Activated naive CD4-positive, alpha-beta T cell treated with anti-CD3 and anti-CD28 coated beads, Interleukin-2, amount 50 U/mL, for 16 hours (primary cell): ENCODE results near the gene TBC1D1.

Experiments
- DNase-seq: peaks from one replicate; pipeline ENCODE4 v3.0.0-alpha.2; 2020

TBC1D1 gene

DNA sequence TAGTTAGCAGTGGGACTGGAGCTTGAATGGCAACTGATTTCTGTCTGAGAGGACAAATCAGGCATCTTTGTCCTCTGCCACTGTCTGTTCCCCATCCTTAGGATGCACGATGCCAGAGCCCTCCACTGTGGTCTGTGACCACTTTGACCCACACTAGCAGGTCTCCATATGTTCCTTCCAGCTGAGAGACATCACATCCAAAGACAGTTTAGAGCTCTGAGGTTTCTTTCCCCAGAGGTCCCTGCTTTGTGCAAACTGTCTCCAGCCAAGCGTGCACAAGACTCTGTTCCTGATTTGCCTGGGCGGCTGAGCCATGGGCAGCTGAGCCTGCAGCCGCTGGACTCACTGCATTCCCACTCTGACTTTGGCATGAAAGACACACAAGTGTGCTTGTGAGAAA, 167.3 kb downstream of the TBC1D1 start:
- no peak for DNase-seq

DNA sequence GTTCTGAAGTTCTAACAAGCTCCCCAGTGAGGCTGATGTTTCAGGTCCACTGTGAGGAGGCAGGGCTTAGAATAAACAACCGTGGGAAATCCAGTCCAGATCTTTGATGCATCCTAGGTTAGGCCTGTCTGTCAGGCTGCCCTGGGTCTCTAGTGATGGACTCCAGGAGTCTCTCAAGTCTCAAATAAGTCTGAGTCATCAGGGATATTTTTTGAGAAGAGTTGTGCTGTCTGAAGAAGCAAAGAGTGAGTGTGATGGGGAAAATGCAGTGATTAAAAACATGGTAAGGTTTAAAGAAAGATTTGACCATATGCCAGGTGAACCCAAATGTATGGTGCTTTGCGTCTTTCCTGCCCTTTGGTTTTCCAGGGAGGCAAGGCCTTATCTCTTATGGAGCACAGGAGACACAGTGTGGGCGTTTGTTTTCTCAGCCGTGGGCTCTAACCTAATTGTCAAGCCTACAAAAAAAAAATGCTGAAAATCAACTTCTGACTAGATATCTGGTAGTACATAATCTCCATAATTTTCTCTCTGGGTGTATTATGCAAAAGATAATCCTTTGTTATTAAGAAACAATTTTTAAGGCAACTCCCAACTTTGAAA, 170.0 kb downstream of the TBC1D1 start:
- no peak for DNase-seq

DNA sequence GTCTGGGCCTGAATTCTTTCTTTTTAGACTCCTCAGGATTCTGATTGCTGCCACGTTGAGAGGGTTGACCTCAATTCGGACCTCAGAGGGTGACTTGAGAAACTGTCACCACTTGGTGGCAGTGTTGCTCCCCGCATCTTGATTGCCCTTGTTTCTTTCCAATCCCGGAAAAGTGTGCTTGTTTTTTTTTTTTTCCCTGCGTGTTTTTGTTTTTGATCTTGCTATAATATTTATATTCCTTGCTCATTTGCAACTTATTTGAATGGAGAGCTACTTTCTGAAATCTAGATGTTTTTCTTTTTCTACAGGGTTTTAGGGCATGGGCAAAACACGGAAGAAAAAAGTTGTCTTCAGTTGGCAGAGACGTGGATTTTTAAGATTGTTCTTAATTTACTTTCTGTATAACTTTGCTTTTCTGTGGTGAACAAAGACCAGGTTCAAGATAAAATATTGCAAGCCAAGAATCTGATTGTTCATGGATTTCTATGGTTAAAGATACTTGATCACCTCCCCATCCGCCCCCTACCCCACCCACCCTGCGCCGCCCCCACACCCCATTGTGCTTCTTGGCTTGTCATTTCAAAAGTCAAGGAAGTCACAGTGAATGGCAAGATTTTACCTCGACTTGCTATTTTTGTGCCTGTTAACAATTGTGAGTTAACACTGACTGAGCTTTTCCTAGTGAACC, 171.3 kb downstream of the TBC1D1 start:
- DNase-seq, result peak; percentile 65

DNA sequence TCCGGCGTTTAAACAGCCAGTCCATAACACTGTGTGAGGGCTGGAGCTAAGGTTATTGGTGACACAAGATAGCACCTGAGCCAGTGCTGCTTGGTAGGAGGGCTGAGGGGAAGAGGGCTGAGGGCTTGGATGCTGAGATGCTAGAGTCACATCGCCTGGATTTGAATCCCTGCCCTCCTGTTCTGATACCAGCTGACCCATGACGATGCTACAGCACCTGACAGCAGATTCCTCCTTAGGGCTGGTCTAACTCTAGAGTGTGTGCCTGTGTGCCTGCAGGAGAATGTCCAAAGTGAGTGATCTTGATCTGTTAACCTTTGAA, 171.9 kb downstream of the TBC1D1 start:
- DNase-seq, result no peak

DNA sequence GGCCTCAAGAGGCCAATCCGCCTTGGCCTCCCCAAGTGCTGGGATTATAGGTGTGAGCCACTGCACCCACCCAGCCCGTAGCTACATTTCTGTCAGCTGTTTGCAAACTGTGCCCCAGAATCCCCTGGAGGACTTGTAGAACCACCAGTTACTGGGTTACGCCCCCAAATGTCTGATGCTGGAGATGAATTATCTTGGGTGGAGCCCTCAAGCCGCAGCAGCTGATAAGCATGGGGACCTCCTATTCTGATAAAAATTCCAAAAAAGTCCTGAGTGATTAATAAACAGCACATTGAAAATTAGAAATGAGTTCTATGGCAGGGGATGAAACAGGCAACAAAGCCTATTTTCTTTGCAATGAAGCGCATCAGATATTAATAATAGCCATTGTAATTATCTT, 174.3 kb downstream of the TBC1D1 start:
- no peak for DNase-seq

DNA sequence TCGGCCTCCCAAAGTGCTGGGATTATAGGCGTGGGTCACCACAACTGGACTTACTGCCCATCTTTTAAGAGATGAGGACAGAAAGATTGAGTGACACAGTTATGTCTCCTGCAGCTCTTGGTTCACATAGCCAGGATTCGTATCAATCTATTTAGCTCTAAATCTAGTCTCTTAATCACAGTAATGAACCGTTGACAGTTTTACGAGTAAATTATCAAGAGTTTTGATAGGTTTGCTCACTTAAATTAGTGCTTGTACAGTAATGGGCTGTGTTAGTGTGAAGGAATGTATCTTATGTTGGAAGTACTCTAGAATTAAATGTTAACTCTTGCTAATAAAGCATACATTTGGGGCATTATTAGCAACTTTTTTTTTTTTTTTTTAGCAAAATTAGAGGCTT, 175.0 kb downstream of the TBC1D1 start:
- no peak for DNase-seq

DNA sequence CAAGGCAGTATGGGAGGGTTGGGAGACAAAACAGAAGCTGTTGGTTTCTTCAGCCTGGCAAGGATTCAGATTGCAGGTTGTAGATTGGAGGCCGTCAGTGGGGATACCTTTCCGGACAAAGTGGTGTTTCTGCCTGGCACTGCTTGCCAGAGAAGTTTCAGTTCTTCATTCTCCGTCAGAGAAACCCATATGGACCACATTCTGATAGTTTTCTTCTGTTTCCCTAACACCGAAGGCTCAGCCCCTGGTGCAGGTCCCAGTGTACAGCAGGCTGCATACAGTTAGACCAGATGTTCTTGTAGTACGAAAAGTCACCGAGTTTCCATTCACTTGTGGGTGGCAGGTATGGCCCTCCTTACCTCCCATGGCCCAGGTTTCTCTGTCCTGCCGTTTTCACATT, 176.6 kb downstream of the TBC1D1 start:
- no peak for DNase-seq

DNA sequence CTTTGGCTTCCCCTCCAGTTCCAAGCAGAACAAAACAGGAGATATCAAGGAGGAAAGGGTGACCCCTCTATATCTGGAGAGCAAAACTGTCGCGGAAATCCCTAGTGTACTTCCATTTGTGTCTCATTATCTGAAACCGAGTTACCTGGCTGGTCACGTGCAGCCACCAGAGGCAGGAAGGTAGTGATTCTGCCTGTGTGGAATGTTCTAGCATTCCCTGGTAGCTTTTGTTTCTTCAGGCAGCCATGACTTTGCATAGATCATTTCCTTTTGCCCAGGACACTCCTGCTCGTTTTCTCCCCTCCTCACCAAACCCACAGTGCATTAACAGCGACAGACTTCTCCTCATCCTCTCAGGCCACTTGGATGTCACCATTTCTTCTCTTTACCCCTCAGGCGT, 177.2 kb downstream of the TBC1D1 start:
- DNase-seq, result no peak

DNA sequence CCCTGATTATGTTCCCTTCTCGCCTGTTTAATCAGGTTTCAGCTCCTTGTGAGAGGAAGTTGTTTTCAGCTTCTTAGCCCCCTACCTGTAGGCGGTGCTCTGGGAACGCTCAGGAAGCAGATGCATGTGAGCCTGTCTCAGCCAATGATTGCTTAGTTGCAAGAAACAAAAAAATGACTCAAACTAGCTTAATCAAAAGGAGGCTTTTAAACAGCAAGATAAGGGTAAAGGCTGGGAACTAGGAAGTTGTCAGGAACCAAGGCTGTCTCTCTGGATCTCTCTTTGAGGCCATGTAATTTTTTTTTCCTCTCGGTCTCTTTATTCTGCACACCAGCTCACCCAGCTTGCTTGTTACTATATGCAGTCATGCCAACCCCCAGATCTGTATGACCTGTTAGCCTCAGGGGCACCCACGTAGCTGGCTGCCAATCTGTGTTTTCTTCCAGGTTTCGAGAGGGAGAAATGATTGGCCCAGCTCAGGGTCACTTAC, 178.4 kb downstream of the TBC1D1 start:
- peak; percentile 42 for DNase-seq

DNA sequence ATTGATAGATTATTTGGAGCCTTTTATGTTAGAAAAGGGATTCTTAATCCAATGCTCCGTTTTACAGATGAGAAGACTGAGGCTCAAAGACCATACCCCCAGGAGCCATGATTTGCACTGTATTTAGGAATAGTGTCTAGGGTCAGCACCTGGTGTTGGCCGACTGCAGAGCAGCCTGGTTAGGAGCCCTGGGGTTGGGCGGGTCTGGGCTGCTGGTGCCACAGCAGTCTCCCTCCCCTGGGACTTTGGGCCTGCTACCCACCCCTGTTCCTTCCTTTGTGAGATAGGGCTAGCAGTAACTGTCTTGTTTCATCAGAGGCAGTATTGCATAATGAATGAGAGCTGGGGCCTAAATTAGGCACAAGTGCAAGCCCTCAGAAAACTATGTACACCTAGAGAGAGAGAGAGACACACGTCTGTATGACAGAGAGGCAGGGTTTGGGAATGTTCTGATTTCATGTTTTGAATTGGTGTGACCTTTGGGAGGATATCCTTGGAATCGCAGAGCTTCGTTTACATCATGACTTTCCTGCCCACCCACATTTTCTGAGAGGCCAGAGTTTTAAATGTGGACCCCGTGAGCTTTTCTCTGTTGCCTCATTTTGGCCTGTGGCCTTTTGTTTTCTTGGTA, 181.0 kb downstream of the TBC1D1 start:
- no peak for DNase-seq

DNA sequence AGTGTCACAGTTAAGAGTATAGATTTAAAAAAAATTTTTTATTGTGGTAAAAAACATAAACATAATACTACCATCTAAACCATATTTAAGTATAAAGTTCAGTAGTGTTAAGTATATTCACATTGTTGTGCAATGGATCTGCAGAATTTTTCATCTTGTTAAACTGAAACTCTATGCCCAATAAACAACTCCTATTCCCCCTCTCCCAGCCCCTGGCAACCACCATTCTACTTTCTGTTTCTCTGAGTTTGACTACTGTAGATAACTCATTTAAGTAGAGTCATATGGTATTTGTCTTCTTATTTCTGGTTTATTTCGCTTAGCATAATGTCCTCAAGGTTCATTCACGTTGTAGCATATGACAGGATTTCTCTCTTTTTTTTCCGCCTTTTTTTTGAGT, 181.7 kb downstream of the TBC1D1 start:
- no peak for DNase-seq

DNA sequence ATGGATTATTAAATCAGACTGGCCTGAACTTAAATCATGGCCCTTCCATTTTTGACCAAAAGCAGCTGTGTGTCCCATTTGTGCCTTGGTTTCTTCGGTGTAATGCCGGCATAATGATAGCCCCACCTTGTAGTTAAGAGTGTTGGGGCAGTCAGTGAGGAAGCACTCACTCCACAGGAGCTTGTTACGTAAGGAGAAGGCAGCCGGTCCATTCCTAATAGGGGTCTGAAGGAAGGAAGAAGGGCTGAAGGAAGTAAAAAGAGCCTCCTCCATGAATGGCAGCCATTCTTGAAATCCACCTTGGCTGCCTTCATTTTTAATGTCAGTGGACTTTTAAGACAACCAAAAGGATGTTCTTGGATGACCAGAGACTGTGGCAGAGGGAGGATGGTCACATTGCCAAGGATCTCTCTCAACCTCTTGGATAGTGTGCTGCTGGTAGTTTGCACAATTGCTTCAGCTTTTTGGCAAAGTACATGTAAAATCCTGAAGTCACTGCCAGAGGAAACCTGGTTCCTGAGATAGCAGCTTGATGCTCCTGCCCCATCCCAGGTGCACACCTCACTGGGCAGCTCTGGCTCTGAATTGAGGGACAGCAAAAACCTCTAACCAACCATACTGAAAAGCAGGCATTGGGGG, 182.8 kb downstream of the TBC1D1 start:
- no peak for DNase-seq

DNA sequence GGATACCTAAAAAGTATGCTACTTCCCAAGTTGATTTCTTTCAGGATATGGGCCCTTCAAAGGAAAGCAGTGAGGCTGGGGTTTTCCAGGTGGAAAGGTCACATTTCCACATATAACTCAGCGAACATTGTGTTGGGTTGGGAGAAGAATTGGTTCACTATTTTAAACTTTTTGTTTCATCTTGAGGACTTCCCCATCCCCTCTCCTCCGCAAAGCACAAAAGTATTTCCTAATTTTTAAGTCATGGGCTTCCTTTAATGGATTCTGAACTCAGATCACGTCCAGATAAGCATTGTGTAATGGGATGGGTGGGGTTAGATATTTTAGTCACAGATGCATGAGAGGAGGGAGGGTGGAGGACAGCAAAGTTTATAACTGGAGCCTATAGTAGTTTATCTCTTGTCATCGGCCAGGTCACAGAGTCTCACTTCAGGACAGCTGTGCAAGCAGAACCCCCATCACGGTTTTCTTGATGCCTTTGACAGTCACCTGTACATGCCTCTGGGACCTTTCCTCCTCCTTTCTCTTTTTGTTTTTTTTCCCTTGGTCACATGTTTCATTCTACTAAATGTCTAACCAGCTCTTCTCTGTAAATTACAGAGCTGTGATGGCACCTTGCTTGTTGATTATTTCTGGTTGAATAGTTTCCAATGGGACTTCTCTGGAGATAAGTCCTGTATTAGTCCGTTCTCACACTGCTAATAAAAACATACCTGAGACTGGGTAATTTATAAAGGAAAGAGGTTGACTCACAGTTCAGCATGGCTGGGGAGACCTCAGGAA, 184.7 kb downstream of the TBC1D1 start:
- no peak for DNase-seq

DNA sequence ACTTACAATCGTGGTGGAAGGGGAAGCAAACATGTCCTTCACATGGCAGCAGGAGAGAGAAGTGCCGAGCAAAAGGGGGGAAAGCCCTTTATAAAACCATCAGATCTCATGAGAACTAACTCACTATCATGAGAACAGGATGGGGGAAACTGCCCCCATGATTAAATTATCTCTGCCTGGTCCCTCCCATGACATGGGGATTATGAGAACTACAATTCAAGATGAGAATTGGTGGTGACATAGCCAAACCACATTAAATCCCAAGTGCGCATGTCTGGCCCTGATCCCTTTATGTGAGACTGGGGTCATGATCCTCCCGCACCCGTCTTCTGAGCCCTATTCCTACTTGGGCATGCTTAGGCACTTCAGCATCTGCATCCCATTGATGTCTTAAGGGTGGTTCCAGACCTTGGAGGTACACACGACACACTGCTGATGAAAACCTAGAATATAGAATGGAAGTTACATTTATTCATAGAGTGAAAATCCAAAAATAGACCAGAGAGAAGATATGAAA, 185.3 kb downstream of the TBC1D1 start:
- DNase-seq, result no peak

DNA sequence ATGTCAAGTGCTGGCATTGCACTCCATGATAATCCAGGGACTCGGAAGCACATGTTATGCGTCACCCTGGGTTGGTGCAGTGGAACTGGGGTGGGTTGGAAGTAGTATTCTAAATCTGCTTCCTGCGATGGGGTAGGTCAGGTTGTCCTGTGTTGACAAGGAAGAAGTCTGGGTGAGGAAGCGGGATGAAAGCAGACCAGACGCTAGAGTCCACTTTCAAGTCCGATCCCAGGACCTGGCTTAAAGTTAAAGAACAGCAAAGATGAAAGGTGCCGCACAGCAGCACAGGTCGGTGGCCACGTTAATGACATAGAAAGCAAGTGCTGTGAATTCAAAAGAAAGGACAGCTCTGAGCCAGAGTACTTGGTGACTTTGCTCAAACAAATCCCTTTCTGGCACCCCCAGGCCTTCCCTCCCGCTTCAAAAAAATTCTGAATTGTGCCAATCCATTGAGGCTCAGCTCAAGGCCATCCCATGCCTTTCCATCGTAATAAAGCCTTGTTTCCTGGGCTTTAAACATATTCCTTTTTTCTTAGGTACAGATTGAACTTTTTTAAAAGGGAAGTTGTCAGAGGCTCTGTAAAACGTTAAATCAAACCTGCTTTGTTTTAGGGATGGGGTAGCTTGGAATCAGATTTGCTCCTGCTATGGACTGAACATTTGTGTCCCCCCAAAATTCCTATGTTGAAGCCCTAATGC, 187.1 kb downstream of the TBC1D1 start:
- no peak for DNase-seq

DNA sequence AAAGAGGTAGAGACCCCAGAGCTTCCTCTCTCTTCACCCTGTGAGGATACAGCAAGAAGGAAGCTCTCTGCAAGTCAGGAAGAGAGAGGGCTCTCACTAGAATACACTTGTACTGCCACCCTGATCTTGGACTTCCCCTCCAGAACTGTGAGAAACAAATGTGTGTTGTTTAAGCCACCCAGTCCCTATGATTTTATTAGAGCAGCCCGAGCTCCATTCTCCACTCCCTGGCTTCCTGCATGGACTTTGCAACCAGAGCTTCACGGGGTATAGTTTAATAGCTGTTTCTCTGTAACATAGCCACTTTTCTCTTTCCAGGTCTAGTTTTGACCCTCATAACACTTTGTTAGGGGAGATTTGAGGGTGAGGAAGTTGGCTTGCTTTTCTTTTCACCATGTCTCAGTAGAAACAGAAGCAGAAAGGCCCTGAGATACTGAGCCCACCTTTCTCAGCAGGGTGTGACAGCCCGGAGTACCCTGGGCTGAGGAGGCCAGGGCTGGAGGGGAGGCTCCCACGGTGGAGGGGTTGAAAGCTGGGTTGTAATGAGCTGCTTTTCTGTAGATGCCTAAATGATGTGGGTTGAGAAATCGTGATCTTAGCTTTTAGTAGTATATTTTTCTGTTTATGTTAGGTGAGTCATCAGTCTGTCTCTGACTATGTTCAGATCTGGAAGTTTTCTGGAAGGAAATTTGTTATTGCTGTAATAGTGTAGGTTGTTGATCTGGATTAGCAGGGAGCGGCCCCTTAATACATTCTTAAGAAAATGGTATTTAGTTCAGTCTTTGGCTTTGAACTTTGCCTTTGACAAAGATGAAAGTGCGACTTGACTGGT, 187.9 kb downstream of the TBC1D1 start:
- DNase-seq, result no peak

DNA sequence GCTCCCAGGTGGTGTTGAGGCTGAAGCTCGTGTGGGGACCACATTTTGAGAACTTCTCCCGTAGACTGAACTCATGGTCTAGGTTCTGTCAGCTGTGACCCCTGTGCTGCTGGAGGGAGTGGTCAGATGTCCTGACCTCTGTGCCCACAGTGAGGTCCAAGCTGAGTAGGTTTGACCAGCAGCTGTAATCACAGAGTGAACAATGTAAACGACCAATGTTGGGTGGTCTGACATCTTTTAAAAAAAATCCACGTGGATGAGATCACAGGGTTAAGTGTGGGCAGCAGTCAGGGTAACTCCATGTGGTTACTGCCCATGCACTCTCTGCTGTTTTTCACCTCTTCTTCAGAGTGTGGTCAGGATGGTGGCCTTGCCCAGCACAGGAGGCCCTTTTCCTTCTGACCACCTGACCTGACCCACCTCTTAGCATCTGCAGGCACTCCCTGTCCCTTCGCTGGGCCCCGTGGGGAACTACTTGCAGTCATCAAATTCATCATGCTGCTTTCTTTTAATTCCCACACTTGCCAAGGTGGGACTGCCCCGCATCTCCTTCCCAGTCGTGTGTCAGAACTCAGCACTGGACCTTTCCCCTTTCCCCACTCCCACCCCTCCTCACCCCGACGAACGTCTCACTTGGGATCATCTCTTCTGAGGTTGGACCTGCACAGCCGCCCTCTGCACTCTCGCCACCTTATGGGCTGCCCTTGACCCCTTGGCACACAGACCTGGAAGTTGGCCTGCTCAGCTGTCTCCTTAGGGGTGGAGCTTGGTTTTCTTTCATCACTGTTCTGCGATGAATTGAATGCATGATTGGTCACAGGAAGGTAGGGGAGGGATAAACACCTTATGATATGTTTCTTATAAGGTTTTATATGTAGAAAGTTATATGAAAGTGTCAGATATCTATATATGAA, 189.4 kb downstream of the TBC1D1 start:
- DNase-seq, result no peak

DNA sequence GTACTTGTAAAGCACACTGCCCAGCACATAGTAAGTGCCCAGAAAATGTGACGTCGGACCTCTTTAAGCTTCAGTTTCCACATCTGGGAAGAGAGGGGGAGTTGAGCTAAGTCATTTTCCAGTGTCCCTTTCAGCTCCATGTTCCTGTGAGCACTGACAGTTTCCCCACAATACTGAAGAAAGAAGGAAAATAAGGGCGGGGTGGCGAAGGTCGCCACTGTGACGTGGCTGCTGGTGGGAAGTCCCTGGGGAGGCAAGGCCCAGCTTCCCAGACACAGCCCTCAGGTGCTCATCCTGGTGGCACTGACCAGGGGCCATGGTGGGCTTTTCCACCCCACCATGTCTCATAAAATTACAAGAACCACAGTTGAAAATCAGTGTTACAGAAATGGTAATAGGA, 191.1 kb downstream of the TBC1D1 start:
- no peak for DNase-seq

DNA sequence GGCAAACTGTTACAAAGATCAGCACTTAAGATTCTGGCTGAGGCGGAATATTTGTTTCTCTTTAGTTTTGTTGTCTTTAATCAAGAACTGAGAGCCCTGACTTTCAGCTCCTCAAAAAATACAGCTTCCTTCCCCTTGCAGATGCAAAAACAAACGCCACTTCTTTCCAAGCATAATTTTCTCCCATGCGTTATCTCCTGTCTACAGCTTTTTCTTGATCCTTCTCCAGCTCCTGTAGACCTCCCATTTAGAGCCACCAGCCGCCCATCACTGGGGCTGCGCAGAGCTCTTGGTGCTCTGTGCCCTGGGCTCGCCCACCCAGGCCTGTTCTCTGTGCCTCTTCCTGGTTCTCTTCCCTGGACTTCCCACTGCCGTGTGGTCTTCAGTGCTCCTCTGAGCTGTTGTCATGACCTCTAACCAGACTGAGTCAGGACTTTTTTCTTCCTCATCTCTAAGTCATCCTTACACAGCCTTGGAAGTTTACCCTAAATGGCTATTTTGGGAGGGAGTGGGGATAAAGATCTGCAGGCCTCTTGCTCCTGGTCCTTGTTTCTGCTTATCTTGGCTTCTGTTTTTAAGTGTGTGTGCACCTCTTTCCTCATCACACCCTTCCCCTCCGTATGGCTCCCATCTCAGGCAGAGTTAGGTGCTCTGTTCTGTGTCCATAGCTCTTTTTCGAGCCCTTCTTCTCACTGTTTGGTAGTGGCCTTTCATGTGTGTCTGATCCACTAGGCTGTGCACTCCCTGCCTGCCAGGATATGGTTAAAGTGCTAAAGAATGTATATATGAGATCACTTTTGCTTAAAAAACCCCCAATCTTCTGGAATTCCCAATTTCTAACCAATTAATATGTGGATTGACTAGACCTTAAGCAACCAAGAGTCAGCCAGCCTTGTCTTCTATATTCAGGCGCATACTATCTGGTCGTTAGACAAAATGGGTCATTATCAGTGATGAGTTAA, 191.8 kb downstream of the TBC1D1 start:
- no peak for DNase-seq
